ENCODE data around the gene ANKDD1A. TPM values are rescaled to one million over a fixed set of nuclear protein-coding genes. Genes with fewer than 3 reads are reported as not detected.
A peak's percentile ranks its signal among the peaks of the same experiment; 100 is the strongest.

Gene ANKDD1A
- total RNA-seq, 1 experiment from 2014 or later: 2.2 TPM

- no peak for DNase-seq (ENCODE audit: low read depth)
- in situ Hi-C loops (cut with HindIII; ENCODE audit: low pct_unique_long_range_greater_than_20kb, low sequenced_read_pairs): no loop called here
Observed at GRCh38 chr15:64912379-64913325, 950 bp downstream of the ANKDD1A start.

- DNase-seq (ENCODE audit: low read depth): no peak
- in situ Hi-C loops (cut with HindIII; ENCODE audit: low pct_unique_long_range_greater_than_20kb, low sequenced_read_pairs): no loop called here
Observed at GRCh38 chr15:64915518-64916227, 4.0 kb downstream of the ANKDD1A start.

GRCh38 chr15:64916365-64916764 is 4.7 kb downstream of the ANKDD1A start:
- no peak for DNase-seq (ENCODE audit: low read depth)
- in situ Hi-C loops (cut with HindIII; ENCODE audit: low pct_unique_long_range_greater_than_20kb, low sequenced_read_pairs): no loop called here

- in situ Hi-C loops (cut with HindIII; ENCODE audit: low pct_unique_long_range_greater_than_20kb, low sequenced_read_pairs): no loop called here
- DNase-seq (ENCODE audit: low read depth): no peak
Observed at GRCh38 chr15:64917211-64917610, 5.5 kb downstream of the ANKDD1A start.

- in situ Hi-C loops (cut with HindIII; ENCODE audit: low pct_unique_long_range_greater_than_20kb, low sequenced_read_pairs): no loop called here
- no peak for DNase-seq (ENCODE audit: low read depth)
Observed at GRCh38 chr15:64919721-64920120, 8.0 kb downstream of the ANKDD1A start.

- in situ Hi-C loops (cut with HindIII; ENCODE audit: low pct_unique_long_range_greater_than_20kb, low sequenced_read_pairs): no loop called here
- no peak for DNase-seq (ENCODE audit: low read depth)
Observed at GRCh38 chr15:64921711-64922110, 10.0 kb downstream of the ANKDD1A start.

GRCh38 chr15:64923546-64923945 is 11.8 kb downstream of the ANKDD1A start:
- in situ Hi-C loops (cut with HindIII; ENCODE audit: low pct_unique_long_range_greater_than_20kb, low sequenced_read_pairs): no loop called here
- no peak for DNase-seq (ENCODE audit: low read depth)

GRCh38 chr15:64925335-64926330 is 13.9 kb downstream of the ANKDD1A start:
- in situ Hi-C loops (cut with HindIII; ENCODE audit: low pct_unique_long_range_greater_than_20kb, low sequenced_read_pairs): no loop called here
- no peak for DNase-seq (ENCODE audit: low read depth)

- DNase-seq (ENCODE audit: low read depth): no peak
- in situ Hi-C loops (cut with HindIII; ENCODE audit: low pct_unique_long_range_greater_than_20kb, low sequenced_read_pairs): no loop called here
Observed at GRCh38 chr15:64926661-64927060, 15.0 kb downstream of the ANKDD1A start.

GRCh38 chr15:64928626-64929220 is 17.0 kb downstream of the ANKDD1A start:
- no peak for DNase-seq (ENCODE audit: low read depth)
- in situ Hi-C loops (cut with HindIII; ENCODE audit: low pct_unique_long_range_greater_than_20kb, low sequenced_read_pairs): no loop called here

GRCh38 chr15:64930019-64930652 is 18.4 kb downstream of the ANKDD1A start:
- in situ Hi-C loops (cut with HindIII; ENCODE audit: low pct_unique_long_range_greater_than_20kb, low sequenced_read_pairs): no loop called here
- DNase-seq (ENCODE audit: low read depth): no peak

GRCh38 chr15:64930778-64931371 is 19.2 kb downstream of the ANKDD1A start:
- DNase-seq (ENCODE audit: low read depth): no peak
- in situ Hi-C loops (cut with HindIII; ENCODE audit: low pct_unique_long_range_greater_than_20kb, low sequenced_read_pairs): no loop called here

GRCh38 chr15:64931381-64931780 is 19.7 kb downstream of the ANKDD1A start:
- in situ Hi-C loops (cut with HindIII; ENCODE audit: low pct_unique_long_range_greater_than_20kb, low sequenced_read_pairs): no loop called here
- no peak for DNase-seq (ENCODE audit: low read depth)

GRCh38 chr15:64934023-64934422 is 22.3 kb downstream of the ANKDD1A start:
- DNase-seq (ENCODE audit: low read depth): no peak
- in situ Hi-C loops (cut with HindIII; ENCODE audit: low pct_unique_long_range_greater_than_20kb, low sequenced_read_pairs): no loop called here

- in situ Hi-C loops (cut with HindIII; ENCODE audit: low pct_unique_long_range_greater_than_20kb, low sequenced_read_pairs): no loop called here
- peak; percentile 19 for DNase-seq (ENCODE audit: low read depth)
Observed at GRCh38 chr15:64938192-64938591, 26.5 kb downstream of the ANKDD1A start.

- DNase-seq (ENCODE audit: low read depth): no peak
- in situ Hi-C loops (cut with HindIII; ENCODE audit: low pct_unique_long_range_greater_than_20kb, low sequenced_read_pairs): no loop called here
Observed at GRCh38 chr15:64942356-64942755, 30.7 kb downstream of the ANKDD1A start.

- in situ Hi-C loops (cut with HindIII; ENCODE audit: low pct_unique_long_range_greater_than_20kb, low sequenced_read_pairs): no loop called here
- no peak for DNase-seq (ENCODE audit: low read depth)
Observed at GRCh38 chr15:64943512-64944225, 32.0 kb downstream of the ANKDD1A start.

Data from Caki2 (cell line).